Natural killer cell treated with Interleukin-12 subunit alpha and Interleukin-12 subunit beta and Interleukin-15 and Interleukin-18, amount 100 ng/mL, for 72 hours (primary cell): ENCODE data around the gene MBLAC2. TPM values are rescaled to one million over a fixed set of nuclear protein-coding genes. Genes with fewer than 3 reads are reported as not detected.

Experiments
- ATAC-seq, 2 donors: fragments of 150-1000 bp; cut with Tn5 transposase in 1 of 2; sonication (Bioruptor Pico), chemical (Tn5 transposase) in 1 of 2; 2 replicates each; pipeline ENCODE4 v1.10.0; 2021
- DNase-seq: peaks from one replicate; pipeline ENCODE4 v3.0.0; 2022; ENCODE audit warnings: low spot score
- H3K27ac Mint-ChIP-seq, 2 donors: 1 replicate in 1 of 2; 2 replicates in 1 of 2; pipeline ENCODE4 v1.8.0; 2022; ENCODE audit warnings: mixed read lengths in 2 of 2, mild to moderate bottlenecking in 1 of 2, moderate library complexity in 1 of 2
- H3K27me3 Mint-ChIP-seq, 2 donors: 1 replicate in 1 of 2; 2 replicates in 1 of 2; pipeline ENCODE4 v1.8.0; 2022; ENCODE audit warnings: mixed read lengths in 2 of 2
- H3K36me3 Mint-ChIP-seq: one replicate; pipeline ENCODE4 v1.8.0; 2022; ENCODE audit warnings: mixed read lengths
- H3K4me1 Mint-ChIP-seq, 2 donors: 1 replicate in 1 of 2; 2 replicates in 1 of 2; pipeline ENCODE4 v1.8.0; 2022; ENCODE audit warnings: low read depth in 2 of 2, mixed read lengths in 2 of 2, mild to moderate bottlenecking in 1 of 2
- H3K4me3 Mint-ChIP-seq: one replicate; pipeline ENCODE4 v1.8.0; 2022; ENCODE audit warnings: mixed read lengths
- H3K9me3 Mint-ChIP-seq: 2 replicates; pipeline ENCODE4 v1.8.0; 2022; ENCODE audit warnings: mixed read lengths
- total RNA-seq, 2 donors: library from RNA; stranded (reverse); gene quantifications; one replicate each; pipeline ENCODE4 v1.2.3, GENCODE V29; 2022

The MBLAC2 gene
- total RNA-seq, 2 donors from 2014 or later: 3.2 to 4.9 TPM

DNA sequence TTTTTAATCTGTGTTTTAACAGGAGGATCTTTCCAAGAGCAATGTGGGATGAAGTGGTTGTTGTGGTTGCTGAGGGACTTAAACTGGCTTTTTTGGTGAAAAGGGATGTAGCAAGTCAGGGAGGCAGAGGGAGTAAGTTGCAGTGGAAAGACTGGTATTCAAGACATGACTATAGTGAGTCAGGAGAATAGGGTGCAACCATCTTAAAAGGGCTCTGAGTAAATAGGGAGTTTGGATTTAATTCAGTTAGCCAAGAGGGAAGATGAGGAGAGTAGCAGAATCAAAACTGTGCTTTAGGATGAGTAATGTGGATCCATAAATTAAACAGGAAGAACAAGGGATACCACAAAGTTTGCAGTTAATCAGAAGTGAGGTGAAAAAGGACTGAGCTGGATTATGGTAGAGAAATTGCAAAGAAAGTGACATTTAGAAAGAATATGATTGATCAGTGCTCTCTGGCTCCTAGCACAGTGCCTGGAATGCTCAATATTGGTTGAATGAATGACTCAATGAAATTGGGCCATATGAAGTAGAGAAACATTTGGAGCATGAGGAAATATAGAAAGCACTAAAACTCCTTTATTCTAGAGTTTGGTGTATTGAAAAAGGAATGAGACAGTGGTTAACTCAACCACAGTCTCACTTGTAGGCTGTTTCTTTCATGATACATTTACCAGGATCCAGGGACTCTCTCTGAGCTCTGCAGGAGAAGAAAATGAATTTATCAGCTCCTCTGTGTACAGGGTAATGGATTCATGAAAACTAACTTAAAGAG, 5.2 kb upstream of the MBLAC2 start:
- Mint-ChIP-seq H3K9me3 (no peaks in the 10 kb centered on the region), H3K4me1 (peaks cover 8 to 15% of the 10 kb centered on the region in 2 donors), H3K27me3 (no peaks in the 10 kb centered on the region), H3K27ac (no peak overlapping the region), H3K4me3 (no peak overlapping the region), H3K36me3 (no peaks in the 10 kb centered on the region)
- ATAC-seq: no peak
- DNase-seq: no peak

DNA sequence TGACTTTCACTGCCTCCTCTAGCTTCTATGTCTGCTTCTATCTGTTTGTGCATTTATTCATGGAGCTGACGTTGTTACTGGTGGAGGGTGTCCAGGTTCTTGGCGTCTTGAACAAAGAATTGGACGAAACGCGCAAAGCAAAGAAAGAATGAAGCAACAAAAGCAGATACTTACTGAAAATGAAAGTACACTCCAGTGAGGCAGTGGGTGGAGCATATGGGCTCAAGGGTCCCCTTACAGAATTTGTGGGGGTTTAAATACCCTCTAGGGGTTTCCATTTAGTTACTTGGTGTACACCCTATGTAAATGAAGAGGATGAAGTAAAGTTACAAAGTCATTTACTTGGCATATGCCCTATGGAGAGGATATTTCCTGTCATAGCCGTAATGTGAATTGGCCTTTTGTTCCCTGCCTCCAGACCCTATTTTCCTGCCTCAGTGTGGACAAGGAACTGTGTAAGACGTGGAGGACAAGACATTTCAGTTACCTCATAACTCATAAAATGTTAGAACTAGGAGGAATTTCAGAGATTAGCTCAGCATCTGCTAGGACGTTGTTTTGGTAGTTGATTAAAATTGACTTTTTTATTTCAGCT, 3.1 kb upstream of the MBLAC2 start:
- no peak for DNase-seq
- no peak overlapping the region for H3K4me3 Mint-ChIP-seq

DNA sequence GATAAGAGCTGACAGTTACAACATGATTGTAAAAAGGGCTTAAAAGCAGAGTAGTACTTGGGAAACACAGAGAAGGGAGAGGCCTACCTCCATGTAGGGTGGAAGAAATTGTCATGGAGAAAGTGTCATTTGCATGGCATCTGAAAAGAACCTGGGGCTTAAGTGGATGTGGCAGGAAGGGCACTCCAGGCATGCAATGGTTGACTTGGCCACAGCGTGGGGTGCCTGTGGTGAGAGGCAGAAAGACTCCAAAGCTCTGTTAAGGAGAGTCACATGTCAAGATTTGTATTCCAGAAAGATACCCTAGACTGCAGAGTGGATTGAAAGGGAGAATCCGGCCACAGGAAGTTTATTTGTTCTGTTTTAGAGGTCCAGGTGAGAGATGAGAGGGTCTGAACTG, 2.5 kb upstream of the MBLAC2 start:
- Mint-ChIP-seq H3K36me3 (no peaks in the 10 kb centered on the region), H3K4me1 (peaks cover 22 to 24% of the 10 kb centered on the region in 2 donors), H3K27me3 (no peaks in the 10 kb centered on the region), H3K27ac (no peak overlapping the region), H3K4me3 (no peak overlapping the region), H3K9me3 (no peaks in the 10 kb centered on the region)
- DNase-seq (no peak), ATAC-seq (no peak)

More for the DNA sequence above, 3.1 kb upstream of the MBLAC2 start:
- Mint-ChIP-seq H3K27me3 (no peaks in the 10 kb centered on the region), H3K36me3 (no peaks in the 10 kb centered on the region), H3K27ac (no peak overlapping the region), H3K9me3 (no peaks in the 10 kb centered on the region), H3K4me1 (peaks cover 22 to 23% of the 10 kb centered on the region in 2 donors)
- ATAC-seq: no peak

DNA sequence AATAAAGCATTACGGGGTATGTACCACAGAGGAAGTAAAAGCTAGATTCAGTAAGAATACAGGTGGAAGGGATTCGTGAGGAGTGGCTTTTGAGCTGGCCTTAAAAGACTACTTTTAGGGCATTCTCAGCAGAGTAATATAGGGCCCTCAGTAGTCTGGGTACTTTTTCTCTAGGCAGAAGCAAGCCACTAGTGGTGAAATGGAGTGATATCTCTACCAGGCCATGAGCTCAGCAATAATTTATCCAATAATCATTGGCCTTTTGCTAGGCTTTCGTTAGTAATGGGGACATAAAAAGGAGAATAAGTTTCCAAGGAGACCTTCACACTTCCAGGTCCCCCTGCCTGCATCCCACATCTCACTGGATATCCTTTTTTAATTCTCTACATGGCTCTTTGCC, 1.8 kb upstream of the MBLAC2 start:
- Mint-ChIP-seq H3K36me3 (no peaks in the 10 kb centered on the region), H3K4me3 (no peak overlapping the region), H3K9me3 (no peaks in the 10 kb centered on the region), H3K27ac (no peak overlapping the region), H3K27me3 (no peaks in the 10 kb centered on the region), H3K4me1 (peaks cover 22 to 24% of the 10 kb centered on the region in 2 donors)
- ATAC-seq (no peak), DNase-seq (no peak)

DNA sequence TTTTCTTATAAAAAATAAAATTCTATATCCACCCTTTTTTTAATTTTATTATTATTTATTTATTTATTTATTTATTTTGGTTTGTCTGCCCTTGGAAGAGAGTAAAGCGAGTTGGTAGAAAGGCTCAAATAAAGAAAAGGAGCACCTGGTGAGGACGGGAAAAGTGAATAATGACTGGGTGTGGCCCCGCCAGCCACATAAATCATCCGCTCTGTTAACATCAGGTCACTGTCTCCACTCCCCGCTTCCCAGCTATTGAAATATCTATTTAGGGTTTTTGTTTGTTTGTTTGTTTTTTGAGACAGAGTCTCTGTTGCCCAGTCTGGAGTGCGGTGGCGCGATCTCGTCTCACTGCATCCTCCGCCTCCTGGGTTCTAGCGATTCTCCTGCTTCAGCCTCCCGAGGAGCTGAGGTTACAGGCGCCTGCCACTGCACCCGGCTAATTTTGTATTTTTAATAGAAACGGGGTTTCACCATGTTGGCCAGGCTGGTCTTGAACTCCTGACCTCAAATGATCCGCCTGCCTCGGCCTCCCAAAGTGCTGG, 937 bp upstream of the MBLAC2 start:
- peak overlapping the region; percentile 94 for H3K4me3 Mint-ChIP-seq
- no peaks in the 10 kb centered on the region for H3K9me3 Mint-ChIP-seq
- no peak for ATAC-seq
- H3K27me3 Mint-ChIP-seq: no peaks in the 10 kb centered on the region
- no peak for DNase-seq
- peaks cover 27 to 33% of the 10 kb centered on the region in 2 donors for H3K4me1 Mint-ChIP-seq
- peak overlapping the region in 1 of 2 donors; percentile 84 for H3K27ac Mint-ChIP-seq
- no peaks in the 10 kb centered on the region for H3K36me3 Mint-ChIP-seq

DNA sequence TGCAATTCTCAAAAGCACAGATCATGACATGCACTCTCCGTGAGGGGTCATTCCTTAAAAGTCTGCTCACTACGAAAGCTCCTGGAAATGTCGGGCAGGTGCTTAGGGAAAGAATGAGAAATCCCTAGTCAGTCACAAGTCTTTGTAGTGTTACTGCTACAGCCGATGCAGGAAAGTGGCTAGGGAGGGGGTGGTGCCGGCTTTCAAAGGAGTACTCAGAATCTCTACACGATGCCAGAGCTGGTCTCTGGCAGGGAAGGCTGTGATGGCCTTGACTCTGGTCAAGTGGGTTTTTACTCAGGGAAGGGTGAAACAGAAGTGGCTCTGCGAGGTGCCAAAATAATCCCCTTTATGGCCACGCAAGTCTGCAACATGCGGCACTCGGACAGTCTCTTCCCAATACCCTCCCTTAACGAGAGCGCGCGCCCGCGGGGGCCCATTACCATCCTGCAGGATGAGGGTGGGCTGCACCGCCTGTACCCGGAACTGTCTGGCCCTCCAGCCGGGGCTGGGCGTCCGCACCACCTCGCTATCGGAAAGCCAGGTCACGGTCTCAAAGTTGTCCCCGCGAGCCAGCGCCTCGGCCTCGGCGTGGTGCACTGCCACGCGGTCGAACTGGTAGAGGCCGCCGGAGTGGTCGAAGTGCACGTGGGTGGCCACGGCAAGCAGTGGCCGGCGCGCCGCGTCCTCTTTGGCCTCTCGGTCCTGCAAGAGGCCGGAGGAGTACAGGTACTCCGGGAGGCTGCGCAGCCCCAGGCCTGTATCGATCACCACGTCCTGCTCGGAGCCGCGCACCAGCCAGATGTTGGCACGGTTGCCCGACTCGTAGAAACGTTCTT, 956 bp downstream of the MBLAC2 start:
- Mint-ChIP-seq H3K36me3 (peaks cover 5% of the 10 kb centered on the region), H3K4me3 (peak overlapping the region; percentile 94), H3K27me3 (no peaks in the 10 kb centered on the region), H3K9me3 (no peaks in the 10 kb centered on the region), H3K27ac (peak overlapping the region; percentile 84), H3K4me1 (peaks cover 27 to 34% of the 10 kb centered on the region in 2 donors)
- DNase-seq (peak; percentile 59), ATAC-seq (peak in 1 of 2 donors; percentile 15)

DNA sequence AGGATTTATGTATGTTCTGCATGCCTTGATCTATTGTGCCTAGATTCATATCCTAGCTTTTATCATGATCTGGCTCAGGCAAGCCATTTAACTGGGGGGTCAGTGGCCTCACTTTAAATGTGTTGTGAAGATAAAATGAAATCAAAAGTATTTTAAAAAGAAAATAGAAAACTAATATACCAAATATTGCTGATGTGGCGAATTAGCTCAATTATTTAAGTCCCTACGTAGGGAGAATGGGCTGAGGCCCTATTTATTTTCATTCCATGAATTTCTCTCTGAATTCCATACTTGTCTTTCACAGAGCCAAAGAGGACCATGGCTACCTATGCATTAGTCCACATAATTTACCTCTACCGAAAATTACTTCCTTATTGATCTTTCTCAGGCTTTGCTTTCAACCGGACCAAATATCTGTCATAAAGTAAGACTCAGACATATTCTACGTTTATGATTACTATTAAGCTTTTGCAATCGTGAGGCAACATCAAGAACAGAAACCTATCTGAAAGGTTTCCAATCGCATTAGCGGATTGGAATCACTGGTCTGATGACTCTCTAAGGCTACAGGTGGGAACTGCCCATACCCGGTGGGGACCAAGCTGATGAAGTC, 1.7 kb downstream of the MBLAC2 start:
- Mint-ChIP-seq H3K27ac (peak overlapping the region; percentile 84), H3K4me1 (peaks cover 27 to 34% of the 10 kb centered on the region in 2 donors), H3K9me3 (no peaks in the 10 kb centered on the region), H3K4me3 (peak overlapping the region; percentile 94), H3K27me3 (no peaks in the 10 kb centered on the region), H3K36me3 (peaks cover 13% of the 10 kb centered on the region)
- DNase-seq (no peak), ATAC-seq (no peak)

DNA sequence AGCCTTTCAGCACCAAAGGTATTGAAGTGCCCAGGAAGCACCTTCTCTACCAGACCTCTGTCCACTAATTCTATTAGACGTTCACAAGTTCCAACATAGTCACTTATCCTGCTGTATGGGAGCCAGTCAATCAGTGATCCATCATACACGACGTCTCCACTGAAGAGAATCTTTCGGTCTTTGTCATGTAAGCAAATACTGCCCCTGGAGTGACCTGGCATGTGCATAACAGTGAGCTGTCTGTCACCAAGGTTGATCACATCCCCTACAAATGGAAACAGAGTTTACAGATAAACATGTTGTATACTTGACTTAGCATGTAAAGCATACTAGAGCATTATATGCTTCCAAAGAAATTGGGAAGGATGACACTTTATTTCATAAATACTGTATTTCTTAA, 13.3 kb downstream of the MBLAC2 start:
- H3K9me3 Mint-ChIP-seq: no peaks in the 10 kb centered on the region
- H3K36me3 Mint-ChIP-seq: no peaks in the 10 kb centered on the region
- H3K27me3 Mint-ChIP-seq: no peaks in the 10 kb centered on the region
- DNase-seq (no peak), ATAC-seq (no peak)
- H3K4me1 Mint-ChIP-seq: no peaks in the 10 kb centered on the region
- H3K4me3 Mint-ChIP-seq: no peak overlapping the region
- H3K27ac Mint-ChIP-seq: no peak overlapping the region

DNA sequence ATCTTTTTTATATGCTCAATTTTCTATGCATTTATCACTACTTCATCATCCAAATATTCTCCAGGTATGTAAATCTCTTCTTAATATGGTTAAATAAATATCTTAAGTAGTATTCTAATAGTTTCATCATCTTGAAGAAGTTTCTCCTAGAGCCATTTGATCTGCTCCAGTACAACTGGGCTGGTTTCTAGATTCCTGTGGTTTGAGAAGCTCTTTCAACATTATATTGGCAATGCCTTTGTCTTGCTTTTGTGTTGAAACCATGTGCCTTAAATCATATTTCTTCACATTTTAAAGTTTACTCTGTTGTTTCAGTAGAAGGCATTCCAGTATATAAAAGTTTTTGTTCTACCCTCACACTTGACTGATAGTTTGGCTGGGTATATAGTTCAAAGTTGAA, 27.6 kb downstream of the MBLAC2 start:
- ATAC-seq (no peak), DNase-seq (no peak)
- Mint-ChIP-seq H3K4me3 (no peak overlapping the region), H3K9me3 (no peaks in the 10 kb centered on the region), H3K27ac (no peak overlapping the region), H3K36me3 (no peaks in the 10 kb centered on the region), H3K4me1 (no peaks in the 10 kb centered on the region), H3K27me3 (peaks cover 0 to 6% of the 10 kb centered on the region in 2 donors)

DNA sequence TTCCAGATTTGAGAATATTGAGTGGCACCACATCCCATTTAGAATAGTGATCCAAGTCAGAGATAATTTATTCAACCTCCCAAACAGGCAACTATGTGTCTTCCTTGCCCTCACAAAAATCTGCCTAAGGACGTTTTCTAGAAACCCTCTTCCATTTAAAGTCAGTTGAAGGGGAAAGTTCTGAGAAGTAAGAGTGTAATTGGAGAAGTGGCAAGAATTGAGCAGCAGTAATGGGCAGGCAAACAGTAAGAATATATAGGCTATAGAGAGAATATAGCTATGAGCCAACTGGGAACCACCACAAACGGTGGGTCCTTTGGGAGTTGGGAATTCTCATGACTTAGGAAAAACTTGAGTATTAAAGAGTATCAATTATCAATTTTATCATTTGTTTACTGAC, 33.9 kb downstream of the MBLAC2 start:
- Mint-ChIP-seq H3K27me3 (peaks cover 0 to 8% of the 10 kb centered on the region in 2 donors), H3K36me3 (no peaks in the 10 kb centered on the region), H3K4me3 (peak overlapping the region; percentile 75), H3K9me3 (no peaks in the 10 kb centered on the region), H3K4me1 (peaks cover 0 to 2% of the 10 kb centered on the region in 2 donors), H3K27ac (no peak overlapping the region)
- DNase-seq: no peak
- ATAC-seq: no peak

DNA sequence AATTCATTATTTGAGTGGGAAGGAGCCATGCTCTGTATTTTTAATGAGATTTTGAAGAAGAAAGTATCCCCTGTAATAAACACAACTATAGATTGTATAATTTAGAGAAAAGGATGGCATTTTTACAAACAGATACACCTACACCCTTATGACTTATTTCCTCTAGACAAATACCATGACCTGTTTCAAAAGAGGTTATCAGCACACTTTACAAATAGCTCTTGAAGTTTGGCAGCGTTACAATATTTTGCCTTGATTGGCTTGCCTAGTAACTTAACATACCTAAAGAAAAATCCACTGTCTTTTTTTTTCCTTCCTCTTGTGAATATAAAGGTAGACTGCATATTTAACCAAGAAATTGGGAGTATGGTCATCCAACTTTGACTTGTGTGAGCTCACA, 36.5 kb downstream of the MBLAC2 start:
- peaks cover 6 to 10% of the 10 kb centered on the region in 2 donors for H3K27me3 Mint-ChIP-seq
- no peak overlapping the region for H3K27ac Mint-ChIP-seq
- H3K4me3 Mint-ChIP-seq: no peak overlapping the region
- H3K9me3 Mint-ChIP-seq: no peaks in the 10 kb centered on the region
- ATAC-seq: no peak
- no peak for DNase-seq
- H3K36me3 Mint-ChIP-seq: no peaks in the 10 kb centered on the region
- peaks cover 0 to 2% of the 10 kb centered on the region in 2 donors for H3K4me1 Mint-ChIP-seq

DNA sequence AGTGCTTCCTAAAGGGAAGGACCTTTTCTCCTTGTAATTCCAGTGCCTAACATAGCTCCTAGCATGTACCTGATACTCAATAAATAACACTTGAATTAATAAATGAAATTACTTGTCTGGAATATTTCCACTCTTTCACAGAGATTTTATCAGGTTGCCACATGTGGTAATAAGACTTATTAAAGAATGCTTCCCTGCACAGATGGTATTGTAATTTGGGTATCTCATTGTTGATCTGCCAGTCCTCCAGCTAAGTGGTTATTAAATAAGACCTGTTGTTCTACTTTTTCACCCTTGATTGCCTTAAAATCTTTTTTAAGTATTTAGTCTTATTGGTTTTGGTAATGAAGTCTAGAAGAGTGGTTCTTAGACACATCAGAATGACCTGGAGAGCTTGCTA, 36.9 kb downstream of the MBLAC2 start:
- peaks cover 7 to 10% of the 10 kb centered on the region in 2 donors for H3K27me3 Mint-ChIP-seq
- peaks cover 0 to 2% of the 10 kb centered on the region in 2 donors for H3K4me1 Mint-ChIP-seq
- no peak overlapping the region for H3K27ac Mint-ChIP-seq
- DNase-seq (no peak), ATAC-seq (no peak)
- no peaks in the 10 kb centered on the region for H3K9me3 Mint-ChIP-seq
- no peak overlapping the region for H3K4me3 Mint-ChIP-seq
- no peaks in the 10 kb centered on the region for H3K36me3 Mint-ChIP-seq

DNA sequence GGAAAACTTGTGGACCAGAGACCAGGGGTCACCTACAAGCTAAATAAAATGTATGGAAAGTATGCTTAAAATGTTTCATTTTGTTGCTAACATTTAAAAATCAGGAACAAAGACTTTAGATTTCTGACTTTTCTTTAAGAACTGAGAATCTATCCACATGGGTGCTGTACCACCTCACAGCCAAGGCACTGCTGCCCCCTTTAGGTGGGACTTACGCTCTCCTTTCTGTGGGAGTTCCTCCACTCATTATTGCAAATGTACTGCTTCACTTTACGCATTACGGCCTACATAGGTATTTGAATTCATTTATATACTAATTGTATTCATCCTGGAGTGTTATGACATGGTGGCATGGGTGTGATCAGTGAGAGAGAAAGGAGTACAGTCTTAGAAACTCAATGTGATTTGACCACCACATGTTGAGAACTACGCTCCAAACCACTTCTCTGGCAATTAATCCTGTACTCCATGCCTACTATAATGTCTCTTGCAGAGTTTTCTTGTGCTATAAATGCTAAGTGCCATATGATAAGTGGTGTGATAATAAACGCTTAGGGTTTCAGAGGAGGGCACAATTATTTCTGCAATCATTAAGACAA, 40.4 kb downstream of the MBLAC2 start:
- DNase-seq (no peak), ATAC-seq (no peak)
- H3K27ac Mint-ChIP-seq: no peak overlapping the region
- H3K36me3 Mint-ChIP-seq: no peaks in the 10 kb centered on the region
- no peaks in the 10 kb centered on the region for H3K4me1 Mint-ChIP-seq
- no peaks in the 10 kb centered on the region for H3K9me3 Mint-ChIP-seq
- H3K4me3 Mint-ChIP-seq: no peak overlapping the region
- H3K27me3 Mint-ChIP-seq: peaks cover 13 to 17% of the 10 kb centered on the region in 2 donors
